Loucy (cell line): Measurements from ENCODE around the gene FBXO22.
"Not testable (repeated sequence)": the region's sequence is repeated elsewhere in the genome, so short reads cannot be mapped to it uniquely, and the experiment has no call there.

Experiments used
- H2AFZ ChIP-seq: fragments of 200-600 bp; sonication (generic); 2 replicates; pipeline ENCODE4 v1.6.0; 2016; ENCODE audit warnings: antibody characterized with exemption, mild to moderate bottlenecking, low read length, moderate library complexity
- H3F3A ChIP-seq: fragments of 200-600 bp; 2 replicates; pipeline ENCODE4 v1.6.0; 2016; ENCODE audit warnings: antibody characterized with exemption, low read depth, mild to moderate bottlenecking
- H3K27me3 ChIP-seq: fragments of 200-600 bp; sonication (generic); 2 replicates; pipeline ENCODE4 v1.6.1; 2014; ENCODE audit warnings: low read length, mild to moderate bottlenecking; ENCODE audit not compliant: insufficient read depth, poor library complexity, severe bottlenecking
- H3K36me3 ChIP-seq: fragments of 200-600 bp; sonication (generic); 2 replicates; pipeline ENCODE4 v1.6.1; 2016; ENCODE audit warnings: low read length; ENCODE audit not compliant: insufficient read depth
- H3K4me1 ChIP-seq: fragments of 200-600 bp; sonication (generic); 2 replicates; pipeline ENCODE4 v1.5.1; 2014; ENCODE audit warnings: low read length, mild to moderate bottlenecking; ENCODE audit not compliant: insufficient read depth, poor library complexity, severe bottlenecking
- H3K4me2 ChIP-seq: fragments of 200-600 bp; sonication (generic); 2 replicates; pipeline ENCODE4 v1.6.0; 2014; ENCODE audit warnings: antibody characterized with exemption, low read length, low read depth, mild to moderate bottlenecking; ENCODE audit not compliant: poor library complexity, severe bottlenecking
- H3K4me3 ChIP-seq: fragments of 200-600 bp; sonication (generic); 2 replicates; pipeline ENCODE4 v1.5.1; 2014; ENCODE audit warnings: low read length, mild to moderate bottlenecking, mixed read lengths; ENCODE audit not compliant: poor library complexity, severe bottlenecking
- H3K79me2 ChIP-seq: fragments of 200-600 bp; sonication (generic); 2 replicates; pipeline ENCODE4 v1.6.1; 2014; ENCODE audit warnings: low read length; ENCODE audit not compliant: insufficient read depth
- H3K9ac ChIP-seq: fragments of 200-600 bp; sonication (generic); 2 replicates; pipeline ENCODE4 v1.6.0; 2014; ENCODE audit warnings: mild to moderate bottlenecking, low read depth, low read length, moderate library complexity; ENCODE audit not compliant: poor library complexity, severe bottlenecking
- H3K9me2 ChIP-seq: fragments of 200-600 bp; sonication (generic); replicated peaks from 2 replicates; pipeline ENCODE4 v1.6.1; 2016; ENCODE audit warnings: low read depth, low read length, mixed read lengths
- H3K9me3 ChIP-seq: fragments of 200-600 bp; sonication (generic); 2 replicates; pipeline ENCODE4 v1.6.1; 2014; ENCODE audit warnings: mild to moderate bottlenecking, antibody characterized with exemption, low read length, low read depth; ENCODE audit not compliant: insufficient read depth
- H4K20me1 ChIP-seq: fragments of 200-600 bp; sonication (generic); 2 replicates; pipeline ENCODE4 v1.6.0; 2014; ENCODE audit warnings: antibody characterized with exemption, low read length, mild to moderate bottlenecking; ENCODE audit not compliant: insufficient read depth, poor library complexity, severe bottlenecking
- CTCF ChIP-seq: fragments of 200-600 bp; sonication (generic); conservative IDR thresholded peaks from 2 replicates; pipeline ENCODE4 v1.5.1; 2014; ENCODE audit warnings: mild to moderate bottlenecking, antibody characterized with exemption, low read length
- EZH2phosphoT487 ChIP-seq: fragments of 200-600 bp; IDR thresholded peaks from 2 replicates; pipeline ENCODE4 v1.6.1; 2018; ENCODE audit warnings: antibody characterized with exemption, mild to moderate bottlenecking, moderate library complexity, borderline replicate concordance

Gene FBXO22

GRCh38 chr15:75867449-75867848 lies 36.2 kb upstream of the FBXO22 start:
- no peak overlapping the region for H3K4me3 ChIP-seq
- H3K36me3 ChIP-seq = peaks cover 72% of the 10 kb centered on the region
- no peak overlapping the region for H3K4me2 ChIP-seq
- peaks cover 39% of the 10 kb centered on the region for H4K20me1 ChIP-seq
- peaks cover 69% of the 10 kb centered on the region for H3K79me2 ChIP-seq
- peaks cover 17% of the 10 kb centered on the region for H3K4me1 ChIP-seq
- no peaks in the 10 kb centered on the region for H3F3A ChIP-seq
- no peaks in the 10 kb centered on the region for H3K27me3 ChIP-seq
- no peaks in the 10 kb centered on the region for H3K9me2 ChIP-seq
- H2AFZ ChIP-seq = no peak overlapping the region
- TF ChIP-seq CTCF (no peak), EZH2phosphoT487 (no peak)
- H3K9me3 ChIP-seq = no peaks in the 10 kb centered on the region
- H3K9ac ChIP-seq = no peak overlapping the region

GRCh38 chr15:75868019-75868418 lies 35.7 kb upstream of the FBXO22 start:
- peaks cover 17% of the 10 kb centered on the region for H3K4me1 ChIP-seq
- H2AFZ ChIP-seq = no peak overlapping the region
- no peak overlapping the region for H3K4me2 ChIP-seq
- H4K20me1 ChIP-seq = peaks cover 36% of the 10 kb centered on the region
- no peak overlapping the region for H3K9ac ChIP-seq
- TF ChIP-seq EZH2phosphoT487 (no peak), CTCF (no peak)
- H3K9me2 ChIP-seq = no peaks in the 10 kb centered on the region
- H3K27me3 ChIP-seq = no peaks in the 10 kb centered on the region
- H3K79me2 ChIP-seq = peaks cover 64% of the 10 kb centered on the region
- H3K4me3 ChIP-seq = no peak overlapping the region
- no peaks in the 10 kb centered on the region for H3F3A ChIP-seq
- H3K36me3 ChIP-seq = peaks cover 71% of the 10 kb centered on the region
- no peaks in the 10 kb centered on the region for H3K9me3 ChIP-seq

- H3K79me2 ChIP-seq = peaks cover 49% of the 10 kb centered on the region
- no peak overlapping the region for H3K4me3 ChIP-seq
- no peak overlapping the region for H3K4me2 ChIP-seq
- peaks cover 76% of the 10 kb centered on the region for H3K36me3 ChIP-seq
- H3K9me2 ChIP-seq = no peaks in the 10 kb centered on the region
- no peaks in the 10 kb centered on the region for H3F3A ChIP-seq
- TF ChIP-seq CTCF = no peak
- no peak for TF ChIP-seq EZH2phosphoT487
- no peaks in the 10 kb centered on the region for H3K27me3 ChIP-seq
- H3K4me1 ChIP-seq = peaks cover 11% of the 10 kb centered on the region
- H4K20me1 ChIP-seq = peaks cover 28% of the 10 kb centered on the region
- H3K9me3 ChIP-seq = no peaks in the 10 kb centered on the region
- H3K9ac ChIP-seq = no peak overlapping the region
- no peak overlapping the region for H2AFZ ChIP-seq
Measured at GRCh38 chr15:75869446-75869845, 34.2 kb upstream of the FBXO22 start.

GRCh38 chr15:75871589-75871988 lies 32.1 kb upstream of the FBXO22 start:
- H3K9me3 ChIP-seq, H3K4me3 ChIP-seq, H2AFZ ChIP-seq, H3K9ac ChIP-seq, H3K9me2 ChIP-seq, H3K4me2 ChIP-seq, H3K27me3 ChIP-seq, H3F3A ChIP-seq, H3K4me1 ChIP-seq: not testable (repeated sequence)
- Histone ChIP-seq H3K36me3 (peaks cover 80% of the 10 kb centered on the region), H4K20me1 (peaks cover 10% of the 10 kb centered on the region), H3K79me2 (peaks cover 28% of the 10 kb centered on the region)
